GM21825 (cell line): Measurements from ENCODE around the gene SMYD2.

ENCODE experiments used
- ATAC-seq: cut with Tn5 transposase; IDR thresholded peaks from one replicate; pipeline ENCODE4 v1.9.1; 2021; ENCODE audit warnings: mild to moderate bottlenecking, moderate library complexity; ENCODE audit not compliant: unreplicated experiment

SMYD2 gene

DNA sequence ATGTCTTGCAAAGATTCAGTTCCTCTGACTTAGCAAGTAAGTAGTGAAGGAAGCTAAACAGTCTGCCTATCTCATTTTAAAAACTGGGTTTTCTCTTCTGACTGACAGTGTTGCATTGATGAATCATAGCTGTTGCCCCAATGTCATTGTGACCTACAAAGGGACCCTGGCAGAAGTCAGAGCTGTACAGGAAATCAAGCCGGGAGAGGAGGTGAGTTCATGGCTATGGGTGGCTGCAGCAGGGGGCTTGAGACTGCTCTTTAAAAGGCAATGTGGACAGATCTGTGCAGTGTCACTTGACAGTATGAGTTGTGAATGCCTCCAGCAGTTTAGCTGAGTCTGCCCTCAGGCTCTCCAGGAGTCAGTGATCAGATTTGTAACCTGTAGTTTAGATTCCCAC is 46.6 kb downstream of the SMYD2 start:
- no peak for ATAC-seq

GRCh38 chr1:214328770-214329469 is 48.0 kb downstream of the SMYD2 start:
- peak; percentile 93 for ATAC-seq

DNA sequence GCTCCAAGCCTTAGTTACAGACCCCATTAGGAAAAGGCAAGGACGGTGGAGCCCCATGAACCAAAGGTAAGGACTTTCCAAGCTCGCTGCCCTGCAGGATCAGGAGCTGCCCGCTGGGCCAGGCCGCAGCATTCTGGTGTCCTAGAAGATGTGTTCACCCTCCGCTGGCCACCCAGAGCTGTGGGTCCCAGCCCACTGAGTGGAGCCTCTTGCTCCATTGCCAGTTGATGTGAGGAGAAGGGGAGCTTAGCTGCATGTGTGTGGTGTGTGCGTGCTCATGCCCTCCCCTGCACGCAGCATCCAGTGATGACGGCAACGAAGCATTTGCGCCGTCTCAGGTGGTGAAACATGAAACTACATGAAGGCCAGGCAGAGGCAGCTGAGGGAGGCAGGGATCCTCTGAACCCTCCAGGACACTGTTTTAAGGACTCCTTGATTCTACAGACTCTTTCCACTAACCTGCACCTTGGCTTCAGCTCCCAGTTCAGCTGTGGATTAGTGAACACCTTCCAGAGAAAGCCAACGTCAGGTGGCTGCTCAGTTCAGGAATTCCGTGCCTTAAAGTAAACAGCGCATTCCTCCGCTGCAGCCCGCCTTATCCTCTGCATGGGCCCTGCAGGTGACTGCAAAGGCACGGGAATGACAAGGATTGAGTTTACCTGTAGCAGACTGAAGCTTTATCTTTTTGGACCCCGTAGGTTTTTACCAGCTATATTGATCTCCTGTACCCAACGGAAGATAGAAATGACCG is 48.7 kb downstream of the SMYD2 start:
- no peak for ATAC-seq

DNA sequence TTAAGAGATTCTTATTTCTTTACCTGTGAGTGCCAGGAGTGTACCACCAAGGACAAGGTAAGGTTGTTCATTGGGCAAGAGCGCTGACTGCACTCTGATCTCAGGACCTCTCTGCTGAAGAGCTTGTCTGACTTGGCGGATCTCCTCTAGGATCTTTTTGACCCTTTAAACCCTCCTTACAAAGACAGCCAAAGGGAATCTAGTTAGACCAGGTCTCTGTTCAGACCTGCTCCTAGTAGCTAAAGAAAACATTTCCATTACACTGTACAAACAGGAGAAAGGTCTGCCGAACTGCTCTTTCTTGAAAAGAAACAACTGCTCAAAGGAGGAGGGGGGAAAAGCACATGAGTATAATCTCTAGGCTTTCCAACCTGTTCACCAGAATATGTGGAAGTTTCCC is 49.3 kb downstream of the SMYD2 start:
- no peak for ATAC-seq

DNA sequence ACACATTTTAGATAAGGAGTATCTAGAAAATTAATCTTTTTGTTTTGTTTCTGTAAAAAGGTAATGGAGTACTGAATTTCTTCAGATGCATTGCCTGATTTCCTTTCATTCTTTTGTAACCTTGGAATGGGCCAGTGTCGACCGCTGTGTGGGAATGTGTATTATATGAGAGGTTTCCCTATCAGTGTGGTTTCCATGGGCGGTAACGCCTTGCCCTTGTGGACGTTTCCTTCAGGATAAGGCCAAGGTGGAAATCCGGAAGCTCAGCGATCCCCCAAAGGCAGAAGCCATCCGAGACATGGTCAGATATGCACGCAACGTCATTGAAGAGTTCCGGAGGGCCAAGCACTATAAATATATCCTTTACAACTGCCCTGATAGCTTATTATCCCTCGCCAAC is 49.8 kb downstream of the SMYD2 start:
- no peak for ATAC-seq

DNA sequence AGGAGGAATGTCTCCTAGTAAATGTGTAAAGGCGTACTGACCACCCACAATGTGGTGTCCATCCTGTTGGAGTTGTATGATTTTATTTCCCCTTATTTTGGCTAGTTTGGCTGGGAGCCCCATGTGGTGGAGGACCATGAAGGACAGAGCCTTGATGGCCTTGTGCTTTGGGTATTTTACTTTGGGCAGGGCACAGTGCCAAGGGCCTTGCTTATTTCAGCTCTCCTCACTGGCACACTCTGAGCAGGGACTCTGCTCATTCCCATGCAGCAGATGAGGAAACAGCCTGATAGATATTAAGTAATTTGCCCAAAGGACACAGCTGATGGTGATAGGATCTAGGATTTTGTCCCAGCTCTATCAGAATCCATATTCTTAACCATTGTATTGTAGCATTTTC is 50.2 kb downstream of the SMYD2 start:
- ATAC-seq = no peak

DNA sequence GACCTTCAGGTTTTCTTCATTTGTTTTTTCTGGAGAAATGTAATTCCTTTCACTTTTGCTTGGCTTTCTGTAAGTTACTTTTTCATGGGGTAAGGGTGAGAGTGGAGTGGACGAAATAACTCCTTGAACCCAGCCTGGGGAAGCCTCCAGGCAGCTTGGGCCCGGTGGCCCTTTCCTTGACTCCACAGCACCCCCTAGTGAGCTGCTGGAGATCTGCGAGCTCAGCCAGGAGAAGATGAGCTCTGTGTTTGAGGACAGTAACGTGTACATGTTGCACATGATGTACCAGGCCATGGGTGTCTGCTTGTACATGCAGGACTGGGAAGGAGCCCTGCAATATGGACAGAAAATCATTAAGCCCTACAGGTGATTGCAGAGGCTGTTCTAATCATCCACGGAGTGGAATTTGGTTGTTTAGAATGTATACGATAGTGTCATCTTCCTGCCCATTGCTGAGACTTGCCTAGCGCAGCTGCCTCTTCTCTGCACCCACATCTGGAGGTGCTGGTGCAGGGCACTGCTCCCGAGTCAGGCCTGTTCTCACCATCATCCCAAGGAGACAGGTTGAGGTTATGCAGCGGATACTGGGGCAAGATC is 51.0 kb downstream of the SMYD2 start:
- peak; percentile 39 for ATAC-seq

DNA sequence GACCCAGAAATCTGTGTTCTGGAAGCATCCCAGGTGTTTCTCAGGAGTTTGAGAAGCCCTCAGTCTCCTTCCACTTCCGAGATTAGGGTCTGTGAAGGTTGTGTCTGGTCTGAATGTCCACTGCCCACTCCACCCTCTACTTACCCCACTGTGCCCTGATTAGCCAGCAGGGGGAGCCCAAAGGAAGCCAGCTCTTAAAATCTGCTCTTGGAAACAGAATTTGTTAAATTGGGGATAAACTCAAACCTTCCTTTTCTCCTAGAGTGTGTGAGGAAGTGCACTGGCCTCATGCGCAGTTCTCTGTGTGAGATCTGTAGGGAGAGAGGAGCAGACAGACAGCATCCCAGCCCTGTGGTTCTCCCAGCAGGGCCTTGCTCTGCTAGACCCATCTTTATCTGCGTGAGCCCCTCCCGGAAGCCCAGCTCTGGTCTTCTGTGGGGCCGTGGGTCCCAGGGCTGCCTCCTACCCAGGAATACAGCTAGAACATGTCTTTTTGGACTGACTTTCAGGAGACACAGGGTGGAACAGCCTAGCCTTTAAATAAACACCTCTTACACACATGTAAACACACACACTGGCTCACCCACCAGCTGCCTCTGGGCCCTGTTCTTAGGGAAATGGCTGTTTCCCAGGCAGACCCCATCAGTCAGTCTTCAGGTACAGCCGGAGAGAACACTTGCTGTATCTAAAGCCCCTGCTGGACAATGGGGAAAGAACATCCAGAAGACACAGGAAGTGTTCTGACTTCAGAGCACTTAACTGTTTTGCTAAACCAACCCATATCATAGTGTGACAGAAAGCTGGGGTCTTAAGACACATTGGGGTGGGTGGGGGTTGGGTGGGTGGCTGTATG is 52.2 kb downstream of the SMYD2 start:
- ATAC-seq = no peak

DNA sequence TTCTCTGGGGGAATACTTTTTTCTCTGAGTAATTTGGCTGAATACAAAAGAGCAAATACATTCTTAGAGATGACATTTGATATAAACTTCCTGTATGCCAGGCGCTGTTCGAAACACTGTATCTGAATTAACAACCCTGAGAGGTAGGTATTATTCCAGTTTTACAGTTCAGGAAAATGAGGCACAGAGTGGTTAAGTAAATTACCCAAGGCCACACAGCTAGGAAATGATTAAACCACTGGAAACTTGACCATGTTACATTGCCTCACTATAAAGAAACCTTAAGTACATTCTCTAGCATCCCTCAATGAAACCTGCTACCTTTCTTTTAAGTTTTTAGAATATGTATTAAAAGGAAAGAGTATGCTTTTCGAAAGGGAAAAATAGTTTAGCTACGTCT is 54.6 kb downstream of the SMYD2 start:
- ATAC-seq = no peak

DNA sequence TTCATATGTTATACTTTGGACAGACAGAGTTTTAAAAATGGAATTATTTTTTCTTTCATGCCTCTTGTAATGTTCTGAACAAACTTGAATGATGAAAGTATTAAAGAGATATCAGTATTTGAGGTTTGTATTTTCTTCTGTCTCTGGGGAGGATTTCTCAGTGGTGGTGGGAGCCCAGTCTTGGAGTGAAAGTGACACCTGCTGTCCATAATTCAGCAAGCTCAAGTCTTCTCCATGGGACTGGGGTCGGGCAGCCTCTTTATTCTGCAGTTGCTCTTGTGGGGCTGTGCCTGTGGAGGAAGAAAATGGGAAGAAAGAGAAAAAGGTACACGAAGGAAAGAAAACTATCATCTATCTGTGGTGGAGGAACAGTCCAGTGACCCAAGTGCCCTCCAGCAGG is 56.1 kb downstream of the SMYD2 start:
- ATAC-seq = no peak

DNA sequence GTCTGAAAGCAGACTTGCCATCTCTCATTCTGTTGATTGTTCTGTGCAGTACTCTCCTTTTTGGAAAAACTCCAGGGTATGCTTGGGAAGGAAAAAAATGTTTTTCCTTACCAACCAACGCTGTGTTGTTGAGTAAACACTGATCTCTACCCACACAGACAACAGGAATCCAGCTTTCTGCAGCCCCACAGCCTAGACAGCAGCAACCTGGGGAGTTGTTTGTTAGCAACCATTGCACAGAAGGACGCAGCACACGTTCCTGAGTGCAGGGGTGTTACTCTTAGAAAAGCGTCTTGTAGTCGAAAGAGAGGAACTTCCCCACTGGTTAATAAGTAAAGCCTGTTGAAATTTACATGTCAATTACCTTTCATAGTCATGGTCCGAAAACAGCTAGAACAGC is 56.6 kb downstream of the SMYD2 start:
- no peak for ATAC-seq

DNA sequence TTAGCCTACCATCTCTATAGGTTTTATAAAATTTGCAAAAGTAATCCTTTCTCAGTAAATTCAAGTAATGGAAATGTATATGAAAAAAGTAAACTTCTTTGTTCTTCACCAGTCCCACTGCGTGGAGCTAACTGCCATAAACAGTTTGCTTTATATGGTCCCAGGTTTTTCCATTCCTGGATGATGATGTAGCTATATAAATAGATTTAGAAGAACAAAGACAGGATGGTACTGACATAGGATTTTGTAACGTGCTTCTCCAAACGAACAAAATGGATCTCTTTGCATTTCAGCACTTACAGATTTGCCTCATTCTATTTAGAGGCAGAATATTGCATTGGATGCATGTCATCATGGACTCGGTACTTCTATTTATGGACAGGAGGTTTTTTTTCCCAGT is 57.3 kb downstream of the SMYD2 start:
- no peak for ATAC-seq

DNA sequence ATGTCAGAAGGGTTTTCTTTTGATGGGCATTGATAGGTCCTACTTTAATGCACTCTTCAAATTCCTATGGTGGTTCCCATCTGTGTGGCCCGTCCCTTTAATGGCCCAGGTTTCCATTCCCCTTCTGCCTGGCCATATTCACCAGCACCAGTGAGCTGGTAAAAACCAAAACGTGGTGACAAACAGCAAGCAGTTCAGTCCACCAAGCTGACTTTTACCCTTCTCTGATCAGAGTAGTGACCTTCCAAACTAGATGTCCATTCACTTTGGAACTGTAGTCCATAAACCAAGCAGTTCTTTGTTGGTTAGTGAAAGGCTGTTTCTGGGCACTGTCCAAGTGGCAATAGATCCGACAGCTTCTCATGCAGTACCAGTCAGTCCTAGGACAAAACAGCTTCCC is 60.5 kb downstream of the SMYD2 start:
- no peak for ATAC-seq

GRCh38 chr1:214341932-214342331 is 61.0 kb downstream of the SMYD2 start:
- ATAC-seq = no peak

GRCh38 chr1:214342525-214342924 is 61.6 kb downstream of the SMYD2 start:
- ATAC-seq = no peak

- ATAC-seq = no peak
Measured at GRCh38 chr1:214344897-214345296, 63.9 kb downstream of the SMYD2 start.

- no peak for ATAC-seq
Measured at GRCh38 chr1:214349008-214349407, 68.0 kb downstream of the SMYD2 start.

- no peak for ATAC-seq
Measured at GRCh38 chr1:214349781-214350180, 68.8 kb downstream of the SMYD2 start.

- ATAC-seq = no peak
Measured at GRCh38 chr1:214351551-214352277, 70.8 kb downstream of the SMYD2 start.

GRCh38 chr1:214352838-214353237 is 71.9 kb downstream of the SMYD2 start:
- no peak for ATAC-seq
